Stimulated activated CD4-positive, alpha-beta T cell treated with anti-CD3 and anti-CD28 coated beads, Interleukin-12 subunit alpha, Interleukin-12 subunit beta, amount 100 ng/mL, for 4 hours (primary cell): ENCODE results near the gene RPP25L.

Experiments used
- DNase-seq: peaks from one replicate; pipeline ENCODE4 v3.0.0-alpha.2; 2020

RPP25L gene

DNA sequence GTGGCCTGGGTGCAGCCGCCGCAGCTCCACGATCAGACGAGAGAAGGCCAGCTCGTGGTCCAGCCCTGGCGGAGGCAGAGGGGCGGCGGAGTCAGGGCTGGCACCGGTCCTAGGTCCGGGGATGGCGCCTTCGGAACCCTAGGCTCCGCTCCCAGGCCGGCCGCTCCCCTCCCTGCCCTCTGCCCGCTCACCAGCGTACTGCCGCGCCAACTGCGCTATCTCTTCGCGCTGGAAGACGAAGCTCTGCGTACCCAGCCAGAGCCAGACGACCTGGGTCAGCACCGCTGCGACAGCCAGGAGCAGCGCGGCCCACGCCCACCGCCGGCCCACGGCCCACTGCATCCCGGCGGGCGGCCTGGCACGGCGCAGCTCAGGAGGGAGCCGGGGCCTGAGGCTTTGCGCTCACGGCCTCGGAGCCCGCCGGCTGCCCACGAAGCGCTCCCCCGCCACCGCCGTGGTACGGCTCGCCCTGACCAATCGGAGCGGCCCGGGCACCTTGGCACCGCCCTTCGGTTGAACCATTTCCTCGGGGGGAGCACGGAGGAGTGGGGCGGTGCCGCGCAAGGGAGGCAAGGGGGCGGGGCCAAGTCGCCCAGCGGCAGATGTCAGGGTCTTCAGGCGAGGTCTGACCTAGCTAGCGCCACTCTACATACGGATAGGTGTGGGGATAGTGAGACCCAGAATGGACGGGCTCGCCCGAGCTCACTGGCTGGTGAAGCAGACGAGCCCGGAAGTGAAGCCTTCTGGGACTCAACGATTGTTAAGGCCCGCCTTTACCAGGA is 25.6 kb upstream of the RPP25L start, which contains the start of gene SIGMAR1:
SIGMAR1 (minus strand) TSS at position 432 of the 782 bp plus-strand sequence; CDS start at position 342, 90 bp downstream.
- DNase-seq: peak; percentile 93

DNA sequence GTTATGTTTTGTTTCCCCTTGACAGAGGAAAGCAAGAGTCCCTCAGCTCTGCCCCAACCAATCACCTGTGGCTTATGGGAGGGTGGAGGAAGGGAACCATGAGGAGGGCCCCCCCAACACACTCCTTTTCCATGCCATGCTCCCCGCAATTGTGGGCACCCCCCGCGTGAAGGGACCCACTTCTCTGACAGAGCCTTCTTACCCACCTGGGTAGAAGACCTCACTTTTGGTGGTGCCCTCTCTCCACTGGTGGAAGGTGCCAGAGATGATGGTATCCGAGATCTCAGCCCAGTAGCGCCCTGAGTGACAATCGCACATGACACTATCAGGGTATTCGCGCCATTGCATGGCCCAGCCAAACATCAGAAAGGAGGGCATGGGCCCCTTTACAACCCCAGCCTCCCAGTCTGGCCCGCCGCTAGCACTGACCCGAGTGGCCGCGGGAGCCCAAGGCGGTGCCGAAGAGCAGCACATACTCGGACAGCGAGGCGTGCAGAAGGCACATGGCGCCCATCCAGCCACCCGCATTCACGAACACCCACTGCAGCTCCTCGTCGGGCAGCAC is 25.0 kb upstream of the RPP25L start:
- DNase-seq: no peak

DNA sequence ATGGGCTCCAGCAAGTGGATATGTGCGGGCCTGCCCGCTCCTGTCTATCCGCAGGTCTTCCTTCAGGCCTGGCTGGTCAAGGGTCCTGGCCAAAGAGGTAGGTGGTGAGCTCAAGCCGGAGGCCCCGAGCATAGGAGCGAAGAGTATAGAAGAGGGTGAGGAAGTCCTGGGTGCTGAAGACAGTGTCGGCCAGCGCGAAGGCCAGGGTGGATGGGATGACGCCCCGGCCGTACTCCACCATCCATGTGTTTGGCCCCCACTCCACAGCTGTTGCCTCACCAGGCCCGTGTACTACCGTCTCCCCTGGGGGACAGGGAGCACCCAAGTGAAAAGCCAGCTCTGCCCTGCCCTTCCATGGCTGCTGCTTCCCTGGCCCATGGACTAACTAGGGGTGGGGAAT is 23.7 kb upstream of the RPP25L start:
- DNase-seq: no peak

DNA sequence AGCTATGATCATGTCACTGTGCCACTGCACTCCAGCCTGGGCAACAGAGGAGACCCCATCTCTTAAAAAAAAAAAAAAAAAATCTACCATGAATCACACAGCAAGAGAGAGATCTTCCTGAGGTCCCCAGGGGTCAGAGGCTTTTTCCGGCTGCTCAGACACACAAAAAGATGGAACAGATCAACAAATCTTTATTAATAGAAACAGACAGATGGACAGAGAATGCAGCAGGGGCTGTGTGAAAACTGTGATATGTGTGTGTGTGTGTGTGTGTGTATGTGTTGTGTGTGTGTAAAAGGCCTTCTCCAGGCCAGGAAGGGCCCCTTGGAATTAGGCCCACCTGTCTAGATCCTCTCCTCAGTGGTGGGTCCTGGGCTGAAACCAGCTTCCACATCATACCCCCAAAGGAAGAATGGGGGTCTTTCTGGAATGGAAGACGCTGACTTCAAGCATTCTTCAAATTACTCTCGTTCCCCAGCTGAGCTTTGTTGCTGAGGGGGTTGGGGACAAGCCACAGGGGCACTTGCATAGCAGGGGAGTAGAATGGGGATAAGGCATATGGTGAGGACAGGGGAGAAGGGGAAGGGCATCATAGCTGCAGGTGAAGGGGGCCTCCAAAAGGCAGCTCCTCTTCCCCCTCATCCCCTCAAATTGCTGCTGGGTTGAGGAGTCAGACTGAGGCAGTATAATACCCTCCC is 22.8 kb upstream of the RPP25L start:
- no peak for DNase-seq

DNA sequence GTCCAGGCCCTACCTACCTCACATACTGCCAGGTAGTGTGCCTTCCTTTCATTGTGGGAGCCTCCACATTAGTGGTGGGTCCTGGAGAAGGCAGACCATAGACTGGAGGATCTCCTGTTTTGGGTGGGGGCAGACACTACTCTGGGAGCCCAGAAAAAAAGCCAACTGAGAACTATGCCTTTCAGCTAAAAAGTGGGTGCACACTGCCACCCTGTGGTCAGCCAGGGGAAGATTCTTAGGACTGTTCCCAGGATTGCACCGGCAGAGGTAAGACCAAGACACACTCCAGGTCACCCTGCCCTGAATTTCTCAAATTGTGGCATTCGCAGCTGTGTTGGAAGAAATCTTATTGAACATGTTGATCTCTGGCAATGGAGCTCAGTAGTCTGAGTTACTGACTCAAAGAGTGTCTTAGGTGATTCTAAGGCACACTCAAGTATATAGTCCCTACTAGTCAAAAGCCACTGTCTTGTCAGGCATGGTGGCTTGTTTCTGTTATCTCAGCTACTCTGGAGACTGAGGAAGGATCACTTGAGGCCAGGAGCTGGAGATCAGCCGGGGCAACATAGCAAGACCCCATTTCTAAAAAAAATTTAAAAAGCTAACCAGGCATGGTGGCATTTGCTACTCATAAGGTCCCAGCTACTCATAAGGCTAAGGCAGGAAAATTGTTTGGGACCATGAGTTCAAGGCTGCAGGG is 22.1 kb upstream of the RPP25L start:
- peak; percentile 68 for DNase-seq

DNA sequence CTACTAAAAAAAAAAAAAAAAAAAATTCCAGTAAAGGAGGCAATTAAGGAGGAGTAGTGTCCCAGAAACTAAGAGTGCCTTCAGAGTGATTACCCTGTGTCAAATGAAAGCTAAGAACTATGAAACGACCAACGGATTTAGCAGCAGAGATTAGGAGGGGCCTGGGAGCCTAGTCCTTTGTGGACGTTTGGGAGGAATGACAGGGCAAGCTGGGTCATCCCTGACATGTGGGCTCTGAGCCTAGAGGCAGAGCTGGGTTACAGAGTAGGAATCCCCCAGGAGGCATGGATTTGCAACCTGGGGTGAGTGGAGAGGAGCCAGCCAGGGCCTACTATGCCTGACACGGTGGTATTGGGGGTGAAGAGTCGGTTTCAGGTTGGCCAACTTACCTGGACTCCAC is 21.3 kb upstream of the RPP25L start:
- no peak for DNase-seq

DNA sequence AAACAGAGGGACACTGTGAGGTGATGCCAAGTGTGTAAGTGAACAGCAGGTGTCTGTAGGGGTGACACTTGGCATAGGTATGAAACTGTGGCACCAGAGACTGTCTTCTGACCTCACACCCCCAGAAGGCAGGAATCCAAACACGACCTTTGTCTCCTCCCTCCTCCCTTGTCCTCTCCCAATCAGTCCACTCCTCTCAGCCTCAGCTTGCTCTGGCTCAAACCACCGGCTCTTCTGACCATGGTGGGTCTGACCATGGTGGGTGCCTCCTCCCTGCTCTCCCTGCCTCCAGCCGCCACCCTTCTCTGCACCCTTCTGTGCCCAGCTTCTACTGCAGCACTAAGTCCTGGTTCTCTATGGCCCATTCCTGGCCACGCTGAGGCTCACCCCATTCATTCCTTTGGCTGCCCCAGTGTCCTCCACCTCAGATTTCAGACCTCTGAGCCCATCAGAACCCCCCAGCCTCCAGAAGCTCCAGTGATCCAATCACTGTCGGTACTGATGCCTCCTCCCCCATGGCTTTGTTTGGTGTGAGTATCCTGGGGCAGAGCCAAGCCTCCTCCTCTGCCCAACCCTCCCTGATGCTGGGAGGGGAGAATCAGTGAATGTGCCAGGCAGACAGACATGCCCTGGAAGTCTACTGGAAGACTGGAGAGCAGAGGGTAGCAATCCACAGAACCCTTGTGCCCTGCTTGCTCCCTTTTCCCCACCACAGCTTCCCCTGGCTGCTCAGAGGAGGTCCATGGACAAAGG is 18.7 kb upstream of the RPP25L start:
- no peak for DNase-seq

DNA sequence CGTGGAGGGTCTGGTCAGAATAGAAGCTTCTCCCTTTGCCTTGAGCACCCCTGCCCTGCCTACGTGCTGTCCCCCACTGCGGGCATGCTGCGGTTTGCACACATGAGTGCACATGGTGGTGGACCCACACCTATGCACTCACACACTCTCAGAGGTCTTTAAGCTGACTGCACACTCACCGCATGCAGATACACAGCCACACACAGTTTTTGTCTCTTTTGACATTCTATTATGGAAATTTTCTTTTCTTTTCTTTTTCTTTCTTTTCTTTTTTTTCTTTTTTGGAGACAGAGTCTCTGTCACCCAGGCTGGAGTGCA is 17.6 kb upstream of the RPP25L start:
- no peak for DNase-seq

DNA sequence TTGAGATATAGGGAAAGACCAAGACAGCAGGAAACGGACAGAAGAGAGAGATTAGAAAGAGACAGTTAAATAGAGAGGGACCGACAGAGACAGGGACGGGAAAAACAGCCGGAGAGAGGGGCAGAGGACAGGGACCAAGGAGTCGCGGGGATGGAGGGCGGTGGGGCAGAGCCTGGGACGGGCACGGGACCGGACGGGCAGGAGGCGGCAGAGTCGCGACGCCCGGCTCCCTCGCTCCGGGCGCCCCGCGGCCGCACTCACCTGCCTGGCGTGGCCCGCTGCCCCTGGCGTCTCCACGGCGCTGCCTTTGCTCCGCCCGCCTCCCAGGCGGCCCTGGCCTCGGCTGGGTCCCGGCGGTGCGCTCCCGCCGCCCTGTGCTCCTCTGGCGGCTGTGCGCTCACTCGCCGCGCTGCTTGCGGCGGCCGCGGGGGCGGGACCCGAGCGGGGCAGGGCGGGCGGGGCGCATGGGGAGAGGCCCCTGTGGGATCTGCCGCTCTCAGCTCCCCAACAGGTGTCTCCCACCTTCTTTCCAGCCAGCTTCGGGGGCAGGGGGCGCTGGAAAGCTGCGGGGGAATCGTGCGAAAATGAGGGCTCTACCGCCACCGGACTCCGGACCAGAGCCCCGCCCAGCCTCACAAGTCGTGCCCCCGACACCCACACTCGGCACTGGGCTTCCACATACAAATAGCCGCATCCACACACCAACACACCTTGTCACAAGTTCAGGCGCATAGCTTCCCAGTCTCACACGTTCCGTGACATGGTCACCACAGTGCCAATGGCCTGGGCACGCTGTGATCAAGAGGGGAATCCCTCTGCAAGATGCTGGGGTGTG is 17.0 kb upstream of the RPP25L start, which contains the start of gene ARID3C:
ARID3C (minus strand) TSS at position 411 of the 835 bp plus-strand sequence. CDS start 1,052 bp downstream, outside the sequence.
- DNase-seq: peak; percentile 52

DNA sequence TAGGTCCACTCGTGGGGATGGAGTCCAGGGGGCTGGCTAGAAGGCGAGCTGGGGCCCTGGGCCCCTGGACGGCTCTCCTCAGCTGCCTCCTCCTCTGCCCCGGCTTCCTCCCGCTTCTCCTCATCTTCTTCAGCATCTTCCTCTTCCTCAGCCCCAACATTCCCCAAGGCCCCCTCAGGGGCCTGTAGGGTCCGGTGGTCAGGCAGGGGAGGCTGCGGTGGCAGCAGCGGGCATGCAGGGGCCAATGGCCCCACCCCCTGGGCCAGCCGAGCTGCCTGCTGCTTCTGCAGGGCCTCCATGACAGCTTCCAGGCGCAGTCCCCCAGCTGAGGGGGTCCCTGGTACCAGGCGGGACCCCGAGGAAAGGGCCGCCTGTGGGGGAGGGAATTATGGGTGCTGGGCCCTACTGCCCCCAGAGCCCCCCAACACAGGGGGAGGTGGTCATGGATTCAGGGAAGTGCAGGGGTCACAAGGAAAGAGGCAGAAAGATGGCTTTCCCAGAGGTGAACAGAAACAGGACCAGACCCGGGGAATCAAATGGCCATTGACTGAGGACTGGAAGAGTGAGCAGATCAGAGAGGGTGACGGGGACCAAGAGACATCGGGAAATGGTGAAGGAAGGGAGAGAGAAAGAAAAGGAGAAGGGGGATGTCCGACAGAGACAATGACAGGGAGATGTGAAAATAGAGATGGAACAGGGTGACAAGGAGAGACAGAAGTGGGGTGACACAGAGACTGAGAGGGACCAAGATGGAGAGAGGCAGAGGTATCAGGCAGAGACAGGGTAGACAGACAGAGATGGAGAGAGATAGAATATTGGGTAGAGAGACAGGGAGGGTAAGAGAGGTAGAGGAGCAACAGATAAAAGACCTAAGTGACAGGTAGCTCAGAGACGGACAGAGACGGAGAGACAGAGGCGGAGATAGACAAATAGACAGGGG is 16.1 kb upstream of the RPP25L start:
- DNase-seq: no peak

DNA sequence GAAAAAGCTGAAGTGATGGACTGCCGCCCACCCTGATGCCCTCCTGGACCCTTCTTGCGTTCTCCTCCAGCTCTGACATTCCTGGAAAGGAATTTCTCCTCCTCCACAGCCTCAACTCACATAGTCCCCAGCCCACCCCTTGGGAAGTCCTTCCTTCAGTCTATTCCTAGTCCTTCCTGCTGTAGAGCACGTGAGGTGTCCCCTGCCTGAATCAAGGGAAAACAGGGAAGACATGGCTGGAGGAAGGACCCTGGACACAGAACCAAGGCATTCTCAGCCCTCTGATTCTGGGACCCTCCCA is 13.2 kb upstream of the RPP25L start:
- DNase-seq: no peak

DNA sequence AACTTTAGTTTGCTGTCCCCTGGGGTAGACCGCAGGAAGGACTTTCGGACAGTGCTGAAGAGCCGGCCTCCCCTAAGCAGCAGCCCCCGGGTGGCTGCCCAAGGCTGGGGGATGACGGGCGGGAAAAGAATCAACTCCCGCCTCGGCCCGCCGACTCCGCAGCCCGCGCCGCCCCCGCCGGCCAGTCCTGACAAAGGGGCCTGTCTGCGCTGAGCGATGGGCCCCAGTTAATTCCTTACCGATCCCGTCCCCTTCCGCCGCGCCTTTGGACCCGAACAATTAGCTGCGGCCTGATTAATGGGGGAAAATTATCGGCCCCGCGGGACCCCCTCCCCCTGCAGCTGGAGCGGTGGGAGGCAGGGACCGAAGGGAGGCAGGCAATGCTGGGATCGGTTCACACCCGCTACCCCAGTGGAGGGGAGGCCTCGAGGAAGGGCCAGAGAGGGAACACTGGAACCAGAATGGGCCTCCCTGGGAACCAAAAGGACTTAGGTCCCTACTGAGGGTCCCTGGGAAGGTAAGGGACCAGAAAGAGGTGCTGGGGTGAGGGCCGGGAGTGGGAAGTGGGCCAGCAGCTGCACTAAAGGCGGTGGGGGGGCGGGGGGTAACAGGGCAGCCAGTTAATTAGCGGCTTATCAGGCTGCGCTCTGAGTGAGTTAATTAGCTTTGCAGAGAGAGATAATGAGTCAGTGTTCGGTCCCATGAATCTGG is 12.7 kb upstream of the RPP25L start:
- no peak for DNase-seq

DNA sequence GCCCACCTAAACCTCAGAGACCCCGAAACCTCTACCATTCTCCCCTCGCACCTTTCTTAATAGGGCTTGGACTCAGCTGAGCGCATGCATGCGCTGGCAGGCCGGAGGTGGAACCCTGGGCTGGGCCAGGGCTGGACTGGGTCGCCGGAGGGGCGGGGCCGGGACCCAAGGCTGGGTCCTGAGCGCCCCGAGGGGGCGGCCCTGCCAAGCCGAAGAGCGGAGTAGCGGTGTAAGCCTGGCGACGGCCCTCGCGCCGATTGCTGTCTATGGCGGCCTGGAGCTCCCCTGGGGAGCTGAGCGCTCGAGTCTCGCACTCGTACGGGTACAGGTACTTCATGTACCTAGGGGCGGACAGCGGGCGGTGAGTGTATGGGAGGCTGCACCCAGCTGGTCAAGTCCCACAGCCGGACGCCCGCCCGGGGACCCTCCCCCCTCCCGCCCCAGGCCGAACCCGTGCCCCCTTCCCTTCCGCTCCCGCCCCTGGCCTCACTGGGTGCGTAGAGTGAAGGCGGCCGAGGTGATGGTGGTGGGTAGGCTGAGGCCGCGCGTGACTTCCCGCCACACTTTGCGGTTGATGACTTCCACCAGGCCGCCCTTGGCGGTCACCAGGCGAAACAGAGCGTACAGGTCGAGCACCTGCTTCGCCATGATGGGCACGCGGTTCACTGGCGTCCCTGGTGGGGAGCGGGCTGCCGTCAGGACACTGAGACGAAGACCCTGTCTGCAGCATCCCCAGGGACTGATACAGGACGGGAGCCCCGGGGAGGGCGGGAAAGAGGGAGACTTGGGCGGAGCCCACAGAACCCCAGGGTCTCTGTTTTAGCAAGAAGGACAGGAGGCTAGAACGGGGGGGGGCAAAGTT is 11.7 kb upstream of the RPP25L start:
- DNase-seq: no peak

DNA sequence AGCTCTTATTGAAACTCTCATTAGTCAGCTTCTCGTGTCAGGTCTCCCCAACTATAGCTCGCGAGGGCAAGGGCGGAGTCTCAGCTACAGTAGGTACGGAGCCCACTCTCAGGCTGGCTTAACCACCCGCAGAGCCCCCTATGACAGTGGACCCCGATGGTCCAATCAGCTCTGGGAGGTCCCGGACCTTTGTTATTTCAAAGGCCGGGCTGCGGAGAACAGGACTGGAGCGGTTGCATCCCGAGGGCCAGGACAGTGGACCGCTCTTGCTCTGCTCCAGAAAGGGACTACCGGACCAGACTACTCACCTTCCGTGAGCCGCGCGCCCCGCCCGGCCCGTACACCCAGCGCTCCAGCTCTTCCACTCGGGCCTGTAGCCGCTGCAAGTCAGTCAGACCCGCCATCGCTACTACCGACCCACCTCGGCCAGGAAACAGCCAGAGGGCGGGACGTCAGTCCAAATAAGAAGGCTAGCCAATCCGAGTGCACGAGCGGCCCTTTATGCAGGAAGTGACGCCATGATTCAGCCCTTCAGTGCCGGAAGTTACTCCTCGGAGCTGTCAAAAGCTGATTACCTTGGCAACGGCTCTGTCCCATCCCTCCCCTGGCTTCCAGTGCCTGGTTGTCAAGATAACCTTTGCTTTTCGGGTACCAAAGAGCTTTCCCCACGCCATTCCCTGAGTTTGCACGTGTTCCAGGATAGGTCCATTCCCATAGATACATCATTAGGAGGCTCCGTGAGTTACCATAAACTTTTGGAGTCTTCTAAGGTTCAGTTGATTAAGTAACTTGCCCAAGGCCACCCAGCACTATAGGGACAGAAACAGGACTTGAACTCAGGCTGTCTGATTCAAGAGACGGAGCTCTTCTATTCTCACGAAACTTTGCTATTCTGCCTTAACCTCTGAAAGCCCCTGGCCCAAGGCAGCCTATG is 8.4 kb upstream of the RPP25L start, which contains the start of gene DCTN3:
DCTN3 (minus strand) TSS at position 435 of the 934 bp plus-strand sequence; CDS start at position 404, 31 bp downstream.
- DNase-seq: peak; percentile 82

DNA sequence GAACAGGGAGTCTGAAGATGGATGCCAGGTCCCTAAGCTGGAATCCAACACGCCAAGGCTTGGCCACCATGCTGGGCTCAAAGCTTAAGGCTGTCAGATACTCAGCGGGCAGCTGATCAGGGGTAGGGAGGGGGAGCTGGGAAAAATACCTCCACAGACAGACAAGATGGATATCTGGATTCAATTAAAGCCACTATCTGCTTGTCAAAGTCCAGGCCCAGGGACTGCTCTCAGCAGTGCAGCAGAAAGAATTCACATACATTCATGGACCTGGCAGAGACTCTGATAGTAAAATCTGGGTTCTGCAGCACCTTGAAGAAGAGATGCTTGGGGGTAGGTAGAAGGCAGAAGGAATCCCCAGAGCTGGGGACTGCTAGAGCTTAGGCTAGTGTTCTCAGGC is 3.2 kb upstream of the RPP25L start:
- no peak for DNase-seq

DNA sequence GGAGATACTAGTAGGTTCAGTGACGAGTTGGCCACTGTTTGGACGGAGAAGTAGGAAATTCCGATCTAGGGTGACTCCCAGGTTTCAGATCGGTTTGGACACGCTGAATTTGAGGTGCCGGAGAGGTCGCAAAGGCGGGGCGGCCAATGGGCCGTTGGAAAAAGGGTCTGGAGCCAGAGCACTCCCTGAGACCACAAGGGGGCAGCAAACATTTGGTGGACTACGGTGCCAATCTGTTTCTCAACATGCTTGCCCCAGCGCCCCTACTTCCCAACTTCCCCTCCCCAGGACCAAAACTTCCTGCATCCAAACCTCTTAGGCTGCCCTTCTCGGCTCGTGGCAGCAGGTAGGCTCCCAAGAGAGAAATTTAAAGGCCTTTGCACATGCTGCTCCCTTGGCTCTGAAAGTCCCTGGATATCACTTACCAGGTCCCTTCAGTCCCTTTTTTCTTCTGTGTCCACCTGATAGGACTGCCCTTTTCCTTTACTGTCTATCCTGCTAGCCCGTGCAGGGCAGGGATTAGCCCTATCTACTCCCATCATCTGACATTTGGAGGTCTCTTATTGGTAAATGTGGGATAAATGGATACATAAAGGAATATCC is 992 bp upstream of the RPP25L start:
- DNase-seq: peak; percentile 57

DNA sequence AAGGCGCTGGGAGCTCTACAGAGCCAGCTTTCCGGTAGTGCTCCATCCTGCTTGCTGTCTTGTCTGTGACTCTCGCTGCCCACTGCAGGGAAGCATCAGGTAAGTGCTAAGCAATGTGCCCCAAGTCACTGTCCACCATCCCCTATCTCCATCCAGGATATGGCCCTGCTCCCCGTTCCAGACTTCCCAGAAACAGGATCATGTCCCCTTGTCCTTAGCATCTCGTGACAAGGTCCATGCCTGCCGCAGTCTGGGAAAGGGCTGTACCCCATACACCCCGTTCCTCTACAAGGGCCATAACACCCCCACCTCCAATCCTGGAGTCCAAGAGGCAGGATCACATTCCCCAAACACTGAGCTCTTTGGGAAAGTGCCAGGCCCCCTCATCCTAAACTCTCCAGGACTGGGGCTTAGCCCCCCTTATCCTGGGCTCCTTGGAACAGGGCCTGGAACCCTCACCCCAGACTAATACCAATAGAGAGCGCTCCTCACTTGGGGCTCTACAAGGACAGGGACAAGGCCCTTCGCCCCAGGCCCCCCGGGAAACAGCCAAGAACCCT is 566 bp downstream of the RPP25L start:
- DNase-seq: no peak
